Activated CD8-positive, alpha-beta memory T cell treated with anti-CD3 and anti-CD28 coated beads for 36 hours (primary cell): Measurements from ENCODE around the gene PLCH1. TPM values are rescaled to one million over a fixed set of nuclear protein-coding genes. Genes with fewer than 3 reads are reported as not detected.

Source experiments
- CTCF ChIA-PET: fragments of 350-600 bp; sonication (Branson Sonifier 250); formaldehyde crosslinking; loops from one replicate; lab custom pipeline; 2021; ENCODE audit warnings: antibody characterized with exemption; lab: Charles Lee
- POLR2A ChIA-PET: fragments of 350-600 bp; sonication (Branson Sonifier 250); formaldehyde crosslinking; loops from one replicate; lab custom pipeline; 2021; ENCODE audit warnings: antibody characterized with exemption; lab: Charles Lee
- total RNA-seq, 2 experiments: library from RNA; stranded (reverse); gene quantifications; one replicate each; pipeline ENCODE4 v1.2.3, GENCODE V29; 2021

The PLCH1 gene
- total RNA-seq, 2 experiments from 2014 or later: 0.08 to 0.10 TPM

GRCh38 chr3:155377847-155378246 lies 367.0 kb downstream of the PLCH1 start:
- ChIA-PET CTCF (no interaction called here), POLR2A (no interaction called here)

DNA sequence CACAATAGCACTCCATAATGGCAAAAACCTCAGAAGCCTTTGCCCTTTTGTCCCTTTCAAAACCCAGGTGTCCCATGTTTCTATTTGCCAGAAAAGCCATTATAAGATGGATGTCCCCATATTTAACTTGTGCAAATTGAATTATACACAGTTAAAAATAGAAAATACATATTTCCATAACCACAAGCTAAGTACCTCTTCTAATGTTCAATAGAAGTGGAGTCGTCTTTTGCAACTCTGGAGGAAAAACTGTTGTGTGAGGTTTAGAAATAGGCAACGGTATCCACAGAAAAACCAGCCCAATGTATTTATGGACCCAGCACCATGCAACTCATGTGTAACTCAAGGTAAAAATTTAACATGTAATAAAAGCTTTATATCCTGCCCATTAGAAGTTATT lies 367.8 kb downstream of the PLCH1 start:
- POLR2A ChIA-PET: no interaction called here
- CTCF ChIA-PET: interaction anchor here (0.6 kb wide), 1 partner anchor 12 kb away, joined by 3 read pairs; no protein-coding TSS in a partner anchor

DNA sequence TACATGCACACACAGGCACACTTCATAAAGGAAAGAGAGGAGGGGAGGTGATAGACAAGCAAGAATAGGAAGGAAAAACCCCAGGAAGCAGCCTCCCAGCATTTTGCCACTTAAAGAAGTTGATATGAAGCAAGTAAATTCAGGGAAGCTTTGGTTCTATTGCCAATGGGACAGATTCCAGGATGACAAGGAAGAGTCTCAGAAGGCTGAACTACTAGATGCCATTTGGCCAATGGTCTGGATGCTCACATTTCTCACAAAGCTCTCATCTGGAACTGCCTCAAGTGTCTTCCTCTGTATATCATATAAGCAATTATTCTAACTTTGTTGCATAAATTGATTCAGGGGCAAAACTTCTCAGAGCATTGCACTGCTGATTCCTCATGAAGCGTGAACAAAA lies 372.6 kb downstream of the PLCH1 start:
- ChIA-PET CTCF (no interaction called here), POLR2A (no interaction called here)

DNA sequence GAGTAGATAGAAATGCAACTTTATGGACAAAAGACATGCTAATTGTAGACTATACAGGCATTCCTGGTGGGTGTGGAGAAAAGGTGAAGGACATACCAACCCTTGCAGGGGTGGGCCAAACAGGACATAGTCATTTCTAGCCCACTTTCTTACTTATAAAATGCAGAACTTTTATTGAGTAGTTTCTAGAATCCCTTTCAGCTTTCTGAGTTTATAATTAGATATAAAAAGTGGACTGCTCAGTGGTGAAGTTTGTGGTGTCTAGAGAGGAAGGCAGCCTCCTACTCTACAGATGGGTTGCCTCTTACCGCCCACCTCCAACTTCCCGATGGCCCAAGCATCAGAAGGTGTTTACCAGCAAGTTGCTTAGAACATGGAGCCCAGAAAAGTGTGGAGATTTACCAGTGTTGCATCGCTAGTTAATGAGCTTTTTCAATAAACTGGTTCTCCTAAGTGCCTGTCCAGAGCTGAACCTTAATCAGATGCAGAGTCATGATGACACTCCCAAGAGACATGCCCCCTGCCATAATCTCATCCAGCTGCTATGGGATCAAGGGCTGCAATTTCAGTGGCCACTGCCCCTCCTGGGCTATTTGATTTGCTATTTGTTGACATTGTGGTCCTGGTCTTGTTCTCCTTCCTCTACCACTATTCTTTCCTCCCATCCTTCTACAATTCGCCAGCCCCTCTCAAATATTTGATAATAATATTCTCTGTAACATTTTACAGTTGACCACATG lies 373.9 kb downstream of the PLCH1 start:
- POLR2A ChIA-PET: no interaction called here
- CTCF ChIA-PET: no interaction called here

DNA sequence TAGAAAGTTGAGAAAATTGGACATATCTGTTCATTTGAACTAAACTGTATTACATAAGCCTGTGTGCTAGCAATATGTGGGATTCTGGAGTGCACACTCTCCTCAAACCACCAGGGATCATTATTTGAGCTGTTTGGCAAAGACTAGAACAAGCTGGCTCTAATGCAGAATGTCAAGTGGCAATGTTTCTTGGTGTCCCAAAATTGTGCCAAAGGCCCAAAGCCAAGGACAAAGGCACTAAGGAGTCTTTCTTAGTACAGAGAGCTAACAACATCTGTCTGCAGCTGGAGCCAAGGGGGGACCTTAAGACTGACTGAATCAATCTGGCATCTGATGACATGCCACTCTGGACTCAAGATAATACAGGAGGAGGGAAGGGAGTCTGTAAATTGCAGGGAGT lies 374.7 kb downstream of the PLCH1 start:
- POLR2A ChIA-PET: no interaction called here
- CTCF ChIA-PET: no interaction called here

DNA sequence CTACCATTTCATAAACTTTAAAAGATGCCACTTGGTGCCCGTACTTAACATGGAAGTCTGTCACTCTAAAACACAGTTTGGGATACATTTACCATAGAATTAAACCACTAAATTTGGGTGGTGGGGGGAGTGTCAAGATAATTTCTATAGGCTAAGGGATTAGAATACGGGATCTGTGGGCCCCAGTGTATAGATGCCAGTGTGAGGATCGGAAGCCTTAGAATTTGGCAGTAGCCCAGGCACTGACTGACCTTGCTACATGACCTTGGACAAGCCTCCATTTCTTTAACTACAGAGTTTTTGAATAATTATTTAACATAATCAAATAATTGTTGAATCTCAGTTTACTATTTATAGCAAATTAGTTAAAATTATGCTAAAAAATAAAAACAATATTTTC lies 375.1 kb downstream of the PLCH1 start:
- POLR2A ChIA-PET: no interaction called here
- CTCF ChIA-PET: no interaction called here

GRCh38 chr3:155369244-155369643 lies 375.6 kb downstream of the PLCH1 start:
- CTCF ChIA-PET: no interaction called here
- POLR2A ChIA-PET: no interaction called here

DNA sequence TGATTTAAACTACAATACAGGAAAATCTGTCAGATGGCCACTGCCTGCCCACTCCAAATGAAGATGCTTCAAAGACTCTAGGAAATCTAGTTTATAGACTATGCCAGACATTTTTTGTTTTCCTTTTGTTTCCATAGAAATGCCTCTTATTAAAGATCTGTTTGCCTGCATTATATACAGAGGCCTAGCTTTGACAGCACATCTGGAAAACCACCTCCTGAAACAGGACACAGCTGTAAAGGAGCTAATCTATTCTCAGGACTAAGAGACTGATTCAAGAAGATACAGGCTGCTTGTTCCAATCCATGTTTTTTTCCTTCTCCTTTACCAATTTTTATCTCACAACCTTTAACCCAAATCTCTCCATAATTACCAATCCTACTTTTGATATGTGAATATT lies 376.1 kb downstream of the PLCH1 start:
- CTCF ChIA-PET: no interaction called here
- POLR2A ChIA-PET: no interaction called here

DNA sequence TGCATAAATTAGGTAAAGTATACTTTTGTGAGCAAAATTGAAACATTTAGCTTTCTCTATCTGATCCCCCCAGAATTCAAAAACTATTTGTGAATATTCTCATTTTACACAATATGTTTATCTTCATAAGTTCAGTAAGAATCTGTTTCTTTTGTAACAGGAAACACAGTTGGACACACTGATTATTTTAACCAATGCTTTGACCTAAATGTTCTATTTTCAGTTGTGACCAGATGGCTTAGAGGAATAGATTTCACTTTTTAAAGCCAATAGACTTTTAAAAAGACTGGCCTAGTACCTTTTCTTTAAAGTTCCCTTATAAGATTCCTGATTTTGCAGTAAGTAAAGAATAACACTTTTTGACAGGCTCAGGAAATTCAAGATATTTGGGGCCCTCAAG lies 377.4 kb downstream of the PLCH1 start:
- CTCF ChIA-PET: no interaction called here
- POLR2A ChIA-PET: no interaction called here

DNA sequence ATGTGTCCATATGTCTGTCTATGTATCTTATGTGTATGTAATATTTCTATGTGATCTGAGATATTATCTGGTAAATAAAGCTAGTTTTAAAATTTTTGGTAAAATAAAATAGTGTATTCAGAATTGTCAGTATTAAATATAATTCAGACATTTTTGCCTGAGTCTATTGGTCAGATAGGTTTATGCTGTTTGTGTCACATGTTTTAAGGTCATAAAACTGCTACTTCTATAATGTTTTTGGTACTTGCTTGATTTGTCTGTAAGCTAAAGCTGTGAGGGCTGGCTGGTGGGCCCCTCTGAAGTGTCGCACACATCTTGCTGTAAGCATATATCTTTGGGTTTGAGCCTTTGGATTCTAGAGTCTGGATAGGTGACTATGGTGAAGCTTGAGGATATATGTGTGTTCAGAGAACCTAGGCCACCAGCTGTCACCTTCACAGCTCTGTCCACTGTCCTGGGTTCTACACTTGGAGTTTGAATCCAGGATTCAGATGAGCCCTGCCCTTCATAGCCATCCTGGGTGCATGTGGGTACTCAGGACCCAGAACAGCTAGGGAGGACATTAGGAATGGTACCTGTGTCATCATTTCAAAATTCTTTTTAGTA lies 379.6 kb downstream of the PLCH1 start:
- ChIA-PET POLR2A (no interaction called here), CTCF (interaction anchor here (0.6 kb wide), 1 partner anchor 12 kb away, joined by 3 read pairs; no protein-coding TSS in a partner anchor)

DNA sequence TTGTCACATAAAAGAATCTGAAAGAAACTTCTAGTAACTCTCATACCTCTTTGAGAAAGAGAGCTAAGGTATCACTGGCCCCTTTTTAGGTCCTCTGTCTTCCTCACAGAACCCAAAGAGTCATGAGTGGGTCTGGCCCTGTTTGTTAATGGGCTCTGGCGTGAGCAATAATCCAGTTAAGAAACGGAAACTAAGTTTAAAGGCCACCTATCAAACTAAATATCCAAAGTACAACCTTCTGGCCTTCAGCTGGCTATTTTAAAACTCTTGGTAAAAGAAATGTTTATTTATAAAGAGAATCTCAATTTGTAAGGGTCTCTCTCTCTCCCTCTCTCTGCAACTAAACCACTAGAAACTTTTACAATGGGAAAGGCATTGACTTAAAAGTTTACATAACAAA lies 380.4 kb downstream of the PLCH1 start:
- ChIA-PET POLR2A (no interaction called here), CTCF (interaction anchor here (0.6 kb wide), 1 partner anchor 12 kb away, joined by 3 read pairs; no protein-coding TSS in a partner anchor)

GRCh38 chr3:155363690-155364070 lies 381.2 kb downstream of the PLCH1 start:
- ChIA-PET POLR2A (no interaction called here), CTCF (no interaction called here)

- ChIA-PET POLR2A (no interaction called here), CTCF (no interaction called here)
These were observed 381.8 kb downstream of the PLCH1 start for GRCh38 chr3:155362808-155363689.

- POLR2A ChIA-PET: no interaction called here
- CTCF ChIA-PET: no interaction called here
These were observed 384.6 kb downstream of the PLCH1 start for GRCh38 chr3:155360281-155360680.

- ChIA-PET CTCF (interaction anchor here (1.7 kb wide), 1 partner anchor 345 kb away, joined by 3 read pairs; no protein-coding TSS in a partner anchor), POLR2A (no interaction called here)
These were observed 388.1 kb downstream of the PLCH1 start for GRCh38 chr3:155356594-155357370.

- ChIA-PET POLR2A (no interaction called here), CTCF (no interaction called here)
These were observed 390.2 kb downstream of the PLCH1 start for GRCh38 chr3:155354658-155355057.

DNA sequence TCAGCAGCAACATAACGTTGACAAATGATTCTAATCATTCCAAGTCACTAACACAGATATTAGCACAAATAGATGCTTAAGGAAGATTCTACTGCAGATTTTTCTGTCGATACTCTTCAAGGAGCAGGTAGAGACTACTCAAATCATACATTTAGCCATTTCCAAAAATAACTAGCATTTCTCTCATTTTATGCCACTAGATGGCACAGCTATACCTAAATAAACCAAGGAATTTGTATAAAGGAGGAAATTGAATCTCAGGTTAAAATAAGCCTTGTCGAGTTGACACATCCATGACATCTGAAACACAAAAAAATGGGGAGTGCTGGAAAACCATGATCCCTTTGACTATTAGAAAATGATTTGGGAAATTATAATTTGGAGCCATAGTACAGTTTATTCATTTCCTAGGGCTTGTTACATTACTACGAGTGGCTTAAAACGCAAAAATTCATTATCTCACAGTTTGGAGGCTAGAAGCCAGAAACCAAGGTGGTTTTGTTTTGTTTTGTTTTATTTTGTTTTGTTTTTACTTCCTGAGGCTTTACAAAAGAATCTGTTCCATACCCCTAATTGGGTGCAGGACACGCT lies 391.9 kb downstream of the PLCH1 start:
- CTCF ChIA-PET: no interaction called here
- POLR2A ChIA-PET: no interaction called here

- ChIA-PET CTCF (no interaction called here), POLR2A (no interaction called here)
These were observed 394.3 kb downstream of the PLCH1 start for GRCh38 chr3:155350571-155350970.

- ChIA-PET CTCF (no interaction called here), POLR2A (no interaction called here)
These were observed 397.0 kb downstream of the PLCH1 start for GRCh38 chr3:155347901-155348300.
